ENCODE measurements around the gene TMEM108.

GRCh38 chr3:133329626-133330025 is 291.4 kb downstream of the TMEM108 start:
- TF ChIP-seq CTCF (IDR thresholded peaks at IDR 0.05): no peak
- TF ChIP-seq ZFX (IDR thresholded peaks at IDR 0.05; ENCODE audit: borderline replicate concordance): no peak

All from 22Rv1 (cell line).